Neutrophil (primary cell): ENCODE results near the gene ACP1.
A peak's percentile ranks its signal among the peaks of the same experiment; 100 is the strongest.

Experiments used
- H3K27ac ChIP-seq: fragments of 200-600 bp; sonication (generic); 2 replicates; pipeline ENCODE4 v1.5.1; 2016; ENCODE audit warnings: mild to moderate bottlenecking, moderate library complexity
- H3K27me3 ChIP-seq: fragments of 200-600 bp; sonication (generic); 2 replicates; pipeline ENCODE4 v1.6.0; 2016; ENCODE audit warnings: mild to moderate bottlenecking
- H3K36me3 ChIP-seq: fragments of 200-600 bp; sonication (generic); 2 replicates; pipeline ENCODE4 v1.5.1; 2017
- H3K4me1 ChIP-seq, 2 experiments: fragments of 200-600 bp in 1 of 2; sonication (generic) in 1 of 2; 1 replicate in 1 of 2; 2 replicates in 1 of 2; pipeline versions ENCODE4 v1.5.1 to v1.6.1; 2013 to 2016; ENCODE audit warnings: low read depth in 1 of 2, low read length in 1 of 2, mild to moderate bottlenecking in 1 of 2, moderate library complexity in 1 of 2; ENCODE audit not compliant: control insufficient read depth in 1 of 2, insufficient read depth in 1 of 2
- H3K4me3 ChIP-seq, 2 experiments: fragments of 200-600 bp in 1 of 2; sonication (generic) in 1 of 2; 1 replicate in 1 of 2; 2 replicates in 1 of 2; pipeline ENCODE4 v1.5.1; 2013 to 2016; ENCODE audit warnings: low read depth in 1 of 2, low read length in 1 of 2, mild to moderate bottlenecking in 1 of 2, moderate library complexity in 1 of 2
- H3K9me3 ChIP-seq: fragments of 200-600 bp; sonication (generic); 2 replicates; pipeline ENCODE4 v1.5.1; 2016
- CTCF ChIP-seq: fragments of 200-600 bp; sonication (generic); IDR thresholded peaks from 2 replicates; pipeline ENCODE4 v1.5.1; 2016; ENCODE audit warnings: antibody characterized with exemption

ACP1 gene

DNA sequence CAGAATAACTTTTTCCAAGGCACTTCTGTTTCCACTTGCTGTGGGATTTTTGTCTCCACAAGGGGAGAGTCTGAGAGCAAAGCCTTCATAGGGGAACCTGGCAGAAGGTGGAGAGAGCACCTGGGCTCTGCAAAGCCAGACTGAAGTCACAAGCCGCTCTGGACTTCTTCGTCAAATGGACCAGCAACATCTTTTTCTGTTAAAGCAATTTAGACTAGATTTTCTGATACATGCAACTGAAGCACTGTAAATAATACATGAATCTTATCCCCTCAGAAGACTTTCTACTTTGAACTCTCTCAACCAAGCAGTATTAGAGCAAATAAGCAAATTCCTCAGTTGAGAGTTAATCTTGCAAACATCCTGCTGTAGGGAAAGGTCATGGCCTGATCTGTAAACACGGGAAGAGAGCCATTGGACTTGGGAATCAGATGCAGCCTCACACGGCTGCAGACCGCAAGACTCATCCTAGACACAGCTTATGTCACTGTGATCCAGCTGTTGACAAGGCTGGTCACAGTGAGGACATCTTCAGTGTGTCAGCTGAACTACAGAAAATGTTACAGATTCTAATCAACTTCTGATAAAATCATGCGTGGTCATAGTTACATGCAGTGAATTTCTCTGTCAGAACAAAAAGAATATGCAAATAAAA lies 4.1 kb upstream of the ACP1 start:
- no peak for TF ChIP-seq CTCF
- Histone ChIP-seq H3K27ac (no peak overlapping the region), H3K27me3 (peaks cover 23% of the 10 kb centered on the region), H3K4me1 (peaks cover 17 to 18% of the 10 kb centered on the region in 2 experiments), H3K4me3 (no peak overlapping the region), H3K9me3 (no peaks in the 10 kb centered on the region), H3K36me3 (no peaks in the 10 kb centered on the region)

DNA sequence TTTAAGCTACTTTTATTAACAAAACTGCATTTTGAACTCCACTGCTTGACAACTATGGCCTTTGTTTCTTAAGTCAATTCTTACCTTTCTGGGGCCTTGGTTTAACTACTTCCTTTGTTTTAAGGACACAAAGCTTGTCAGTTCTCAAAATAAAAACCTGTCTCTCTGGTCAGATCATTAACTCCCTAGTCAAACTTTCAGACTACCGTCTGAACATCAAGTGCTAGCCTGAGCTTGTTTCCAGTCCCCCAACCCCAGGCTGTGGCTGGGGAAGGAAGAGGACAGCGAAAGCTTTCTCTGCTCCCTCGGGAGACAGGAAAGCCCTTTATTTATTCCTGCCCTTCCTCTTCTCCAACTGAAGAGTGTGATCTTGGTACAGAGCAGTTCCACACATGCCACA lies 2.6 kb upstream of the ACP1 start:
- H3K9me3 ChIP-seq, result no peaks in the 10 kb centered on the region

DNA sequence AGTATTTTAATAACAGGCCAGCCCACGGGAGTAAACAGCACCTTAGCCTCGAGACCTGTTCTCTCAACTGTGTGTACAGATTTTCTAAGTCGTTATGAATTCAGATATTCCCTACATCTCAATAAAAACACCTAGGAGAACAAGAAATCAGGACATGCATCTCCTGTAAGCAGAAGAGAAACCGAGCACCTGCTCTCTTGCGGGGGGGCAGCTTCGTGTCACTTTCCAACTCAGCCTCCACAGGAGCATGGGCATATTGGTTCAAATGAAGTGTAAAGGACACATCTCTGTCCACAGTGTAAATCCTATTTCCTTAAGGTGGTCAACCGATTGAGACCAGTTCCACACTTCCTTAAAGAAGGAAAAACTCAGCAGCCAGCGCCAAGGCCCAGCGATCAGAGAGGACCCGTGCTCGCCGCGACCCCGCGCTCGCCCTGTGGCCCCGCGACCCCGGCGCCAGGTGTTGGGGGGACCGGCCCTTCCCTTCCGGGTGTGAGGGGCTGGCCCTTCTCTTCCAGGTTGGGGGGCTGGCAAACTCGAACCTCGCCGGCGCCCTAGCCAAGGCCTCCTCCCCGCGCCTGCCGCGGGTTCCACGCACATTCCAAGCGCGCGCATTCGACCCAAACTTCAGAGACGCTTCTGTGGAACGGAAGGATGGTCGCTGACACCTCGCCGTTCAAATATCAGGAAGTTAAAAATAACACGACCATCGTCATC lies 1.6 kb upstream of the ACP1 start:
- peak overlapping the region; percentile 74 to 91 for H3K4me3 ChIP-seq
- no peak overlapping the region for H3K27ac ChIP-seq
- no peak for TF ChIP-seq CTCF
- H3K9me3 ChIP-seq, result no peaks in the 10 kb centered on the region
- H3K36me3 ChIP-seq, result no peaks in the 10 kb centered on the region
- peaks cover 18 to 19% of the 10 kb centered on the region in 2 experiments for H3K4me1 ChIP-seq
- H3K27me3 ChIP-seq, result peaks cover 14% of the 10 kb centered on the region

More for the DNA sequence above, 2.6 kb upstream of the ACP1 start:
- H3K27me3 ChIP-seq, result peaks cover 14% of the 10 kb centered on the region
- peaks cover 18 to 19% of the 10 kb centered on the region in 2 experiments for H3K4me1 ChIP-seq
- no peak overlapping the region for H3K4me3 ChIP-seq
- H3K27ac ChIP-seq, result no peak overlapping the region
- no peaks in the 10 kb centered on the region for H3K36me3 ChIP-seq
- no peak for TF ChIP-seq CTCF

DNA sequence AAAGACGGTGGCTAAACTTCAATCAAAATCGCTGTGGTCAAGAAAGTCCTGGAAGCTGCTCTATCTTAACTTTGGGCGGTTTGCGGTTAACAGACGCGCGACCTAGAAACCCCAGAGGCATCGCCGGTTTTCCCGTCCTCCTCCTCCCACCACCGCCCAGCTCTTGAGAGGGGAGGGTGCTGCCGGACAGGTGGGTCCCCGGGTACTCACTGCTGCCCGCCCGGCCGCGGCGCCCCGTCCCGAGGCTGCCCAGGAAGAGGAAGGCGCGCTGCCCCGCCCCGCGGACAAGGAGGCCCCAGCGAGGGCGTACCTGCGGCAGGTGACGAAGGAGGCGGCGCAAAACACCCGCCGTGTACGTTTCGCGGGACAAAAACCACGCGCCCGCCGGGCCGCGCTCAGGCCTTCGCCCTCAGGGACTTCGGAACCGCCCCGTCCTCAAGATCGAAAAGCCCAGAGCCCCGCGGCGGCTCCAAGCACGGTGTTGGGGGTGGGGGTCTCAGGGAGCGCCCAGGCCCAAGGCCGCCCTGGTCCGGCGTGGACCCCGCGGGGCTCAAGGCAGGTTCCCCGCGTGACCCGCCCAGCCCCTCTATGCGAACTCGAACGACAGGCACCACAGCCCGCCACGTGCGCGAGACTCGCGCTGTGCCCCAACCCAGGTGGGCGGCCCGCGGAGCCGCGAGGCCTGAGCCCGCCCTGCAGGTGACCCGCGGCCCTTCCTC lies 814 bp upstream of the ACP1 start, which contains the start of gene SH3YL1:
TSS of gene SH3YL1 (minus strand) at position 259 of the 719 bp plus-strand sequence. CDS start at position 211, 48 bp downstream.
- H3K27me3 ChIP-seq, result peaks cover 14% of the 10 kb centered on the region
- peak within 1 kb of the TSS; percentile 68 for H3K27ac ChIP-seq
- TF ChIP-seq CTCF, result no peak
- H3K4me1 ChIP-seq, result peaks cover 18 to 19% of the 10 kb centered on the region in 2 experiments
- H3K4me3 ChIP-seq, result peak within 1 kb of the TSS; percentile 74 to 91
- no peaks in the 10 kb centered on the region for H3K36me3 ChIP-seq
- no peaks in the 10 kb centered on the region for H3K9me3 ChIP-seq

DNA sequence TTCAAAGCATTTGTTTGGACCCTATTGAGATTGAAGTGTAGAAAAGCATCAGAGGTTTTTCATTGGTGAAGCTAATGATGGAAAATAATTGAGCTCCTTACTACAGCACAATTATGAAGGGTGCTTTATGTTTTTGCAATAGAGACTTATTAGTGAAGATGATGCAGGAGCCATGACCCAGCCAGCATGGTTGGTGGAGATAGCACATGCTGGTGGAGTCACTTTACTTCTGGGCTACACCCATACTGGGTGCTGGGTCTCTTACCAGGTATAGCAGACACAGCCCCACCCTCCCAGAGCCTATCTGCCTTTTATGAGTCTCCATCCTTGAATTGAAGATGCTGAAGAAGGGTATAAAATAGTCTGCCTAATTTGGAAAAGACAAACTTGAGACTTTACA lies 3.6 kb downstream of the ACP1 start:
- peaks cover 14 to 19% of the 10 kb centered on the region in 2 experiments for H3K4me1 ChIP-seq
- no peak for TF ChIP-seq CTCF
- H3K9me3 ChIP-seq, result no peaks in the 10 kb centered on the region
- H3K4me3 ChIP-seq, result no peak overlapping the region
- H3K27me3 ChIP-seq, result peaks cover 8% of the 10 kb centered on the region
- no peaks in the 10 kb centered on the region for H3K36me3 ChIP-seq
- no peak overlapping the region for H3K27ac ChIP-seq
